Activated CD4-positive, alpha-beta T cell treated with anti-CD3 and anti-CD28 coated beads, Interleukin-2, amount 50 U/mL, for 48 hours (primary cell): ENCODE results near the gene SEZ6L2.
"Not testable (repeated sequence)": the region's sequence is repeated elsewhere in the genome, so short reads cannot be mapped to it uniquely, and the experiment has no call there.

ENCODE experiments used
- DNase-seq, 2 experiments: peaks; one replicate each; pipeline ENCODE4 v3.0.0-alpha.2; 2020

The SEZ6L2 gene

DNA sequence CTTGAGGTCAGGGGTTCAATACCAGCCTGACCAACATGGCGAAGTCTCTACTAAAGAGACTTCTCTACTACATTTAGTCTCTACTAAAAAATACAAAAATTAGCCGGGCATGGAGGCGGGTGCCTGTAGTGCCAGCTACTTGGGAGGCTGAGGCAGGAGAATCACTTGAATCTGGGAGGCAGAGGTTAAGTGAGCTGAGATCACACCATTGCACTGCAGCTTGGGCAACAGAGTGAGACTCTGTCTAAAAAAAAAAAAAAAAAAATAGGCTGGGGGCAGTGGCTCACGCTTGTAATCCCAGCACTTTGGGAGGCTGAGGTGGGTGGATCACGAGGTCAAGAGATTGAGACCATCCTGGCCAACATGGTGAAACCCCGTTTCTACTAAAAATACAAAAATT is 10.5 kb upstream of the SEZ6L2 start:
- not testable (repeated sequence) for DNase-seq

GRCh38 chr16:29909391-29909790 is 10.0 kb upstream of the SEZ6L2 start:
- no peak for DNase-seq

- DNase-seq = no peak
Observed at GRCh38 chr16:29908719-29909220, 9.4 kb upstream of the SEZ6L2 start.

- no peak for DNase-seq
Observed at GRCh38 chr16:29907973-29908372, 8.6 kb upstream of the SEZ6L2 start.

- DNase-seq = no peak
Observed at GRCh38 chr16:29906520-29907244, 7.3 kb upstream of the SEZ6L2 start.

- DNase-seq = no peak
Observed at GRCh38 chr16:29905668-29906067, 6.3 kb upstream of the SEZ6L2 start.

- DNase-seq = no peak
Observed at GRCh38 chr16:29904947-29905346, 5.6 kb upstream of the SEZ6L2 start.

- no peak for DNase-seq
Observed at GRCh38 chr16:29903590-29903989, 4.2 kb upstream of the SEZ6L2 start.

DNA sequence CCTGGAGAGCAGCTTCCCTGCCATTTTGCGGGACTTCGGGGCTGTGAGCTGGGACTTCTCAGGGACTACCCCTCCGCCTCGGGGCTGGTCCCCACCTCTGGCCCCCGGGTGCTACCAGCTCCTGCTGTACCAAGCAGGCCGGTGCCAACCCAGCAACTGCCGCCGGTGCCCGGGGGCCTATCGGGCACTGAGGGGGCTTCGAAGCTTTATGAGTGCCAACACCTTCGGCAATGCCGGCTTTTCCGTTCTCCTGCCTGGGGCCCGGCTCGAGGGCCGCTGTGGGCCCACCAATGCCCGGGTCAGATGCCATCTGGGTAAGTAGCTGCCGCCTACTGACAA is 2.2 kb upstream of the SEZ6L2 start:
- DNase-seq = no peak

DNA sequence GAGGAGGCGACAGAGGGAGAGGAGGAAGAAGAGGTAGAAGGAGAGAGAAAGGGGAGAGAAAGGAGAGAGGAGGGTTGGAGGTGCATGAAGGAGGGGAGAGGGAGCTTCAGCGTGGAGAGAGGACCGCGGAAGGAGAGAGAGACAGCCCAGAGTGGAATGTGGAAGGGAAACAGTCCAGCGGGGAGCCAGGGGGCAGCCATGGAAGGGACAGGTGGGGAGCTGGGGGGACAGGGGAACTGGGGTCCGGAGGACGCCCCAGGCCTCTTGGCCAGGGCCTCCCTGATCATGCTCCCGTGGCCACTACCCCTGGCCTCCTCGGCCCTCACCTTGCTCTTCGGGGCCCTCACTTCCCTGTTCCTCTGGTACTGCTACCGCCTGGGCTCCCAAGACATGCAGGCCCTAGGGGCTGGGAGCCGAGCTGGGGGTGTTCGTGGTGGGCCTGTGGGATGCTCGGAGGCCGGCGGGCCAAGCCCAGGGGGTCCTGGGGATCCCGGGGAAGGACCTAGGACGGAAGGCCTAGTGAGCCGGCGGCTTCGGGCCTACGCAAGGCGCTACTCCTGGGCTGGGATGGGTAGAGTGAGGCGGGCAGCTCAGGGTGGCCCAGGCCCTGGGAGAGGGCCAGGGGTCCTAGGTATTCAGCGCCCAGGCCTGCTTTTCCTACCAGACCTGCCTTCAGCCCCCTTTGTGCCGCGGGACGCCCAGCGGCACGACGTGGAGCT is 1.7 kb upstream of the SEZ6L2 start:
- DNase-seq = no peak

- peak; percentile 82 to 83 for DNase-seq
Observed at GRCh38 chr16:29900102-29900887, 945 bp upstream of the SEZ6L2 start, which contains the start of gene ASPHD1. Gene ASPHD1 (plus strand): TSS chr16:29900488. CDS start chr16:29900972, 484 bp downstream.

DNA sequence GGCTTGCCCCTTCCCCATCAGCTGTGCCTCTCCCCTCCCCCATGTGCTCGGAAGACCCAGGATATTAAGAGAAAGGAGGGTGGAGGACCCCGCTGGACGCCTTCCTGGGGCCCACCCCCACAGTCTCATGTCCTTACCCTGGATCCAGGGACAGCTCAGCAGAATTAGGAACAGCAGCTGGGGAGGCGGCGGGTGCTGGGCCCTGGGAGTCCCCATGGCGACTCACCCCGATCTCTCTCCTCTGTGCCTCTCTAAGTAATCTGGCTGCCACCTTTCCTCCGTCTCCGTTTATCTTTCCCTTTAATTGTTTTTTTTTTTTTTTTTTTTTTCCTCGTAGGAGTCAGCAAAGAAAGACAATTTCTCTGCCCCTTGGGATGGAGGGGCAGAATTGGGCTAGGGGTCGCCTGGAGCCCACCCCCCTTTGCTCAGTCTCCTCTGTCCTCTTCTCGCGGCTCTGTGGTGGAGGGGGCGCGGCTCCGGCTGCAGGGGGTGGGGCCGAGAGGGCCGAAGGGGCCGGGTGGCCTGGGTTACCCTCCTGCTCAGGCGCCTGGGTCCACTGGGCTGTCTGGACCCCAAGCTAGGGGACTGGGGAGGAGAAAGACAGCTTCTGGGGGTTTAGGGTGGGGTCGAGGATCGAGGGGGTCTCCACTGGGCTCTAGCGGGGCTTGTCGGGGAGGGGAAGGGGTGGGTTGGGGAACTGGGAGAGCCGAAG is 390 bp downstream of the SEZ6L2 start:
- no peak for DNase-seq

DNA sequence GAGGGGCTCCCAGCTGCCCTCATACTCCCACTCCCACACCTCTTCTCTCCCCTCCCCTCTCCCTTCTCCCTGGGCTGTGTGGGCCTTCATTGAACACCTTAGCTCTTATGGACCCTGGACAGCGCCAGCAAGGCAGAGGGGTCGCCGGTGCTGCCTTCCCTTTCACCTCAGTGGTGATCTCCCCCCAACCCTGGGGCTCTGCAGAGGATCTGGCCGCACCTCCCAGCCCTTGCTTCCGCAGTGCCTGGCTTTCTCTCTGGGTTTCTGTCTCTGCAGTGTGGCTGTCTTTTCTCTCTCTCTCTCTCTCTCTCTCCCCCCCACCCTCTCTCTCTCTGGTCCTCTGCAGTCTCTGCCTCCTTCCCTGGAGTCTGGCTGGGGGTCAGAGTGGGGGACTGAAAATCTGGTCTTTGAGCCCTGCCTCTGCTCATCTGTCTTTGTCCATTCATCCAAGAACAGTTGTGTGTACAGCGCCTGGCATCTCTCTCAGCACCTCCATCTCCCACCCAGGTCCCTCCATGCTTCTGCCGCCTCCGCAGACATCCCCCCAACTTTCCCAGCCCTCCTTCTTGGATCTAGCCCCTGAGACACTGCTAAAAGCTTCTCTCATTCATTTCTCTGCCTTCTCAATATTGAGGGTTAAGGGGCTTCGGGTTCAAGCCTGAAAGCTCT is 1.1 kb downstream of the SEZ6L2 start:
- no peak for DNase-seq

GRCh38 chr16:29897333-29897732 is 2.0 kb downstream of the SEZ6L2 start:
- no peak for DNase-seq

DNA sequence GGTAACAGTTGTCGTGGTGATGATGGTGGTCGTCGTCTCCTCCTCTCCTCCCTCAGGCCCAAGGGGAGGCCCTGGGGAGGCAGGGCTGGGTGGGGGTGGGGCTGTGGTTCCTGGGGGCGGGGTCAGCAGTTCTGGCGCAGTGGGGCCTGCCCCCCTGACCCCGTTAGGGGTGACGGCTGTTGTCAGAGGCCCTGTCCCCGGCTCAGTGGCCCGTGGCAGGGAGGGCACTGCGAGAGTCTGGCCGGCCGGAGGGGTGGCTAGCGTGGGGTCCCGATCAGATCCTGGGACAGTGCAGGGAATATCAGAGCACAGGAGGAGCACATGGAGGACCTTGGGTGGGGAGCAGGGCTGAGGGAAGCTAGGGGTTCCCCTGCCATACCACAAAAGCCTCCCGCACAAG is 2.5 kb downstream of the SEZ6L2 start:
- no peak for DNase-seq

DNA sequence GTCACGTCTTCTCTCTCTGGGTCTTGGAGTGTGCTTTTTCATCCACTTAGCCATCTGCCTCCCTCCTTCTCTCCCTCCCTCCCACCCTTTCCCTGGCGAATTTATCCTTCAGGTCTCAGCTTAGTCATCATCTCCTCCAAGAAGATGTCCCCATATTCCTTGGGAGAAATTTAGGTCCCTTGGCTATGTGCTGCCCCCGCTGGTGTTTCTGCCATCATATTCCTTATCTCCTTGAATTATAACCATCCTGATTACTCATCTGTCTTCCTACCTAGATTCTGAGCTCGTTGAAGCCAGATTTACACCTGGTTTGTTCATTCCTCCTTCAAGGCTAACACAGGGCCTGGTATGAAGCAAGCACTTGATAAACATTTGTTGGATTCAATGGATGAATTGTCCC is 5.0 kb downstream of the SEZ6L2 start:
- DNase-seq = no peak

- DNase-seq = no peak
Observed at GRCh38 chr16:29893553-29893952, 5.8 kb downstream of the SEZ6L2 start.

GRCh38 chr16:29892458-29892813 is 6.9 kb downstream of the SEZ6L2 start:
- no peak for DNase-seq

DNA sequence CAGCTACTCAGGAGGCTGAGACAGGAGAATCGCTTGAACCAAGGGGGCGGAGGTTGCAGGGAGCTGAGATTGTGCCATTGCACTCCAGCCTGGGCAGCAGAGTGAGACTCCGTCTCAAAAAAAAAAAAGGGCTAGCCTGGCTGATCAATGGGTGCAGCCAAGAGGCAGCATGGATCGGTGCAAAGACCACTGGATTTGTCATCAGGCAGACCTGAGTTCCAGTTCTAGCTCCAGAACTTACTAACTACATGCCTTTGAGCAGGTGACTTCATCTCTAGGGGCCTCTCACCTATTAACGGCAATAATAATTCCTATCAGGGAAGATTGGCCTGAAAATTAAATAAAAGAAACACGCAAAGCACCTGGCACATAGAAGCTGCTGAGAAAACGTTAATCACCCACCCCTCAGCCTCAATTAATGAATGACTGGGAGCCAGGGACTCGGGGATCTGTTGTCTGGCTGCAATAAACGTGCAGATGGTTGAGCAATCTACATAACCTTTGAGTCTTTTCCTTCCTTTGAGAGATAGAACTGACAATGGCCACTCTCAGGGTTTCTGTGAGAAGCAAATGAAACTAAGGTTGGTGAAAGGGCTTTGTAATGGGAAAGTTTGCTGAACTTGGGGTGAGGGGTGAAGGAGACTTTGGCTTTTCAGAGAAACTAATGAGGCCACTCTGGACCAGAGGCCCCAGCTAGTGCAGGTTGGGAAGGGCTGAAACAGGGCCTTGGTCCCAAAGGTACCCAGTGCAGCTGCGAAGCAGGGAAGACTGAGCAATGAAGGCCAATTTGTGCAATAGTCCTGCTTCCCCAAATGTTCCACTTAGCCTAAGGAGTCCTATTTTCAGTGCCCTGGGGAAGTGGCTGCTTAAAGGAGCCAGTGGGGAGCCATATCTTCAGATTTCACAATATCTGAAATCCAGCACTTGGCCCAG is 7.6 kb downstream of the SEZ6L2 start:
- no peak for DNase-seq

GRCh38 chr16:29889372-29889771 is 10.0 kb downstream of the SEZ6L2 start:
- not testable (repeated sequence) for DNase-seq

- no peak for DNase-seq
Observed at GRCh38 chr16:29883987-29884386, 15.4 kb downstream of the SEZ6L2 start.
